Effector memory CD4-positive, alpha-beta T cell (primary cell): Measurements from ENCODE around the gene TTC9C.

Source experiments
- DNase-seq, 3 donors: peaks; one replicate each; pipeline ENCODE4 v3.0.0-alpha.2; 2020
- H3K27ac ChIP-seq: 2 replicates; pipeline ENCODE4 v1.7.0; 2013; ENCODE audit warnings: mild to moderate bottlenecking, low read length, moderate library complexity; ENCODE audit not compliant: insufficient read depth, poor library complexity, severe bottlenecking
- H3K27me3 ChIP-seq: replicated peaks from 2 replicates; pipeline ENCODE4 v1.7.0; 2013; ENCODE audit warnings: mild to moderate bottlenecking, low read length; ENCODE audit not compliant: insufficient read depth, control insufficient read depth, poor library complexity, severe bottlenecking
- H3K36me3 ChIP-seq: 2 replicates; pipeline ENCODE4 v1.7.0; 2013; ENCODE audit warnings: mild to moderate bottlenecking, low read length, moderate library complexity; ENCODE audit not compliant: control insufficient read depth, insufficient read depth
- H3K4me1 ChIP-seq: 2 replicates; pipeline ENCODE4 v1.7.0; 2013; ENCODE audit warnings: low read length, mild to moderate bottlenecking; ENCODE audit not compliant: control insufficient read depth, insufficient read depth, poor library complexity, severe bottlenecking
- H3K4me3 ChIP-seq: 2 replicates; pipeline ENCODE4 v1.7.0; 2013; ENCODE audit warnings: low read length, low read depth, mild to moderate bottlenecking; ENCODE audit not compliant: insufficient read depth, poor library complexity, severe bottlenecking
- H3K9me3 ChIP-seq: 2 replicates; pipeline ENCODE4 v1.7.0; 2013; ENCODE audit warnings: mild to moderate bottlenecking, low read length, moderate library complexity; ENCODE audit not compliant: control insufficient read depth

Gene TTC9C

GRCh38 chr11:62709247-62710000 lies 18.9 kb upstream of the TTC9C start:
- H3K4me3 ChIP-seq = peak overlapping the region; percentile 70
- DNase-seq = peak; percentile 93 to 97 (median 96)
- H3K4me1 ChIP-seq = peaks cover 32% of the 10 kb centered on the region
- H3K27ac ChIP-seq = peak overlapping the region; percentile 95
- peaks cover 14% of the 10 kb centered on the region for H3K36me3 ChIP-seq
- H3K27me3 ChIP-seq = no peaks in the 10 kb centered on the region
- no peaks in the 10 kb centered on the region for H3K9me3 ChIP-seq

GRCh38 chr11:62710001-62710345 lies 18.3 kb upstream of the TTC9C start:
- H3K9me3 ChIP-seq = no peaks in the 10 kb centered on the region
- H3K36me3 ChIP-seq = peaks cover 18% of the 10 kb centered on the region
- no peak for DNase-seq
- H3K27ac ChIP-seq = peak overlapping the region; percentile 95
- H3K27me3 ChIP-seq = no peaks in the 10 kb centered on the region
- peaks cover 32% of the 10 kb centered on the region for H3K4me1 ChIP-seq
- H3K4me3 ChIP-seq = peak overlapping the region; percentile 70

- no peak for DNase-seq
- no peak overlapping the region for H3K4me3 ChIP-seq
- H3K9me3 ChIP-seq = no peaks in the 10 kb centered on the region
- H3K27me3 ChIP-seq = no peaks in the 10 kb centered on the region
- peak overlapping the region; percentile 33 for H3K27ac ChIP-seq
- H3K36me3 ChIP-seq = peaks cover 42% of the 10 kb centered on the region
- peaks cover 17% of the 10 kb centered on the region for H3K4me1 ChIP-seq
Measured at GRCh38 chr11:62712276-62712812, 15.9 kb upstream of the TTC9C start.

- Histone ChIP-seq H3K27ac (peak overlapping the region; percentile 33), H3K4me3 (no peak overlapping the region), H3K36me3 (peaks cover 46% of the 10 kb centered on the region), H3K27me3 (no peaks in the 10 kb centered on the region), H3K4me1 (peaks cover 17% of the 10 kb centered on the region), H3K9me3 (no peaks in the 10 kb centered on the region)
- DNase-seq = no peak
Measured at GRCh38 chr11:62712861-62713260, 15.4 kb upstream of the TTC9C start.

- peaks cover 15% of the 10 kb centered on the region for H3K4me1 ChIP-seq
- no peak overlapping the region for H3K4me3 ChIP-seq
- no peaks in the 10 kb centered on the region for H3K9me3 ChIP-seq
- H3K27me3 ChIP-seq = no peaks in the 10 kb centered on the region
- H3K27ac ChIP-seq = peak overlapping the region; percentile 16
- H3K36me3 ChIP-seq = peaks cover 50% of the 10 kb centered on the region
- no peak for DNase-seq
Measured at GRCh38 chr11:62713343-62713742, 14.9 kb upstream of the TTC9C start.

- Histone ChIP-seq H3K9me3 (no peaks in the 10 kb centered on the region), H3K36me3 (peaks cover 71% of the 10 kb centered on the region), H3K27me3 (no peaks in the 10 kb centered on the region), H3K4me3 (no peak overlapping the region), H3K27ac (no peak overlapping the region), H3K4me1 (peaks cover 2% of the 10 kb centered on the region)
- DNase-seq = no peak
Measured at GRCh38 chr11:62715150-62716130, 12.8 kb upstream of the TTC9C start.

- H3K9me3 ChIP-seq = no peaks in the 10 kb centered on the region
- no peak overlapping the region for H3K4me3 ChIP-seq
- H3K27me3 ChIP-seq = no peaks in the 10 kb centered on the region
- peak overlapping the region; percentile 1 for H3K27ac ChIP-seq
- H3K4me1 ChIP-seq = no peaks in the 10 kb centered on the region
- no peak for DNase-seq
- H3K36me3 ChIP-seq = peaks cover 77% of the 10 kb centered on the region
Measured at GRCh38 chr11:62716206-62716605, 12.1 kb upstream of the TTC9C start.

GRCh38 chr11:62716816-62717215 lies 11.5 kb upstream of the TTC9C start:
- no peaks in the 10 kb centered on the region for H3K9me3 ChIP-seq
- no peak for DNase-seq
- H3K36me3 ChIP-seq = peaks cover 83% of the 10 kb centered on the region
- no peaks in the 10 kb centered on the region for H3K27me3 ChIP-seq
- H3K4me1 ChIP-seq = no peaks in the 10 kb centered on the region
- H3K4me3 ChIP-seq = no peak overlapping the region
- no peak overlapping the region for H3K27ac ChIP-seq

- no peak for DNase-seq
- H3K36me3 ChIP-seq = peaks cover 90% of the 10 kb centered on the region
- no peak overlapping the region for H3K27ac ChIP-seq
- H3K27me3 ChIP-seq = no peaks in the 10 kb centered on the region
- peaks cover 4% of the 10 kb centered on the region for H3K4me1 ChIP-seq
- no peak overlapping the region for H3K4me3 ChIP-seq
- no peaks in the 10 kb centered on the region for H3K9me3 ChIP-seq
Measured at GRCh38 chr11:62719302-62719978, 8.8 kb upstream of the TTC9C start.
